ENCODE data around the gene ZDHHC24.

DNA sequence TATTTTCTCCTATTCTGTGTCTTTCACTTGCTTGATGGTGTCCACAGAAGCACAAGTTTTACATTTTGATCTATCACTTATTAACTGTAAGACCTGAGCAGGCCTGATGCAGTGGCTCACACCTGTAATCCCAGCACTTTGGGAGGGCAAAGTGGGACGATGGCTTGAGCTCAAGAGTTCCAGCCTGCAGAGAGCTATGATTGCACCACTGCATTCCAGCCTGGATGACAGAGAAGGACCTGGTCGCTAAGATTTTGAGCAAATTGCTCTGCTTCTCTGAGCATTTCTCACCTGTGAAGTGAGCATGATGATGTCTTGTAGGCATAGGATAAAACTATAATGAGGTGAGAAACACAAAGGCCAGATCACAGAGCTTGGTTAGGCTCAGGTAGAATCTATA is 40.3 kb upstream of the ZDHHC24 start:
- TF ChIP-seq CTCF (conservative IDR thresholded peaks at IDR 0.05) (no peak), EZH2 (IDR thresholded peaks at IDR 0.05; ENCODE audit: low read depth) (no peak)
